PC-9 (cell line): ENCODE data around the gene DPYD.

Experiments
- EZH2 ChIP-seq: fragments of 200-600 bp; sonication (generic); IDR thresholded peaks from 2 replicates; pipeline ENCODE4 v1.8.0; 2017; ENCODE audit warnings: antibody characterized with exemption, low read depth
- TF ChIP-seq, protein P1 (sequence below): fragments of 200-600 bp; sonication (generic); conservative IDR thresholded peaks from 2 replicates; pipeline ENCODE4 v1.6.1; 2017; ENCODE audit warnings: mixed run types, antibody characterized with exemption, mild to moderate bottlenecking, moderate library complexity

DNA sequence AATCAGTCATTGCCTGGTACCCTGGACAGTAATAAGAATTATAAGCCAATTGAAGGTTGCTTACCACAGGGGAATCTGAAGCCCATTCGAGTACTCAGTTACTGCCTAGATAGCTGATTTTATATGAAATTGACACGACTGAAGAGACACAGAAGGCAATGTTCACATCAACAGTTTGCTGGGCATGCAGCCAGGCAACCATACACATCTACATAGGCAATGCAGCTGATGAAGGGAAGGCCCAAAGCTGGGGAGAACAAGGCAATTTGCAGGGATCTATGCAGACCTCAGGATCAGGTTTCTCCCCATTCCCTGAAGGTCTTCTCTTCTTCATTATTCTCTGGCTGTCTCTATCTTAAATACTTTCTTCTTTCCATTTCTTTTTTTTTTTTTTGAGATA lies 750.5 kb downstream of the DPYD start:
- TF ChIP-seq, protein P1, sequence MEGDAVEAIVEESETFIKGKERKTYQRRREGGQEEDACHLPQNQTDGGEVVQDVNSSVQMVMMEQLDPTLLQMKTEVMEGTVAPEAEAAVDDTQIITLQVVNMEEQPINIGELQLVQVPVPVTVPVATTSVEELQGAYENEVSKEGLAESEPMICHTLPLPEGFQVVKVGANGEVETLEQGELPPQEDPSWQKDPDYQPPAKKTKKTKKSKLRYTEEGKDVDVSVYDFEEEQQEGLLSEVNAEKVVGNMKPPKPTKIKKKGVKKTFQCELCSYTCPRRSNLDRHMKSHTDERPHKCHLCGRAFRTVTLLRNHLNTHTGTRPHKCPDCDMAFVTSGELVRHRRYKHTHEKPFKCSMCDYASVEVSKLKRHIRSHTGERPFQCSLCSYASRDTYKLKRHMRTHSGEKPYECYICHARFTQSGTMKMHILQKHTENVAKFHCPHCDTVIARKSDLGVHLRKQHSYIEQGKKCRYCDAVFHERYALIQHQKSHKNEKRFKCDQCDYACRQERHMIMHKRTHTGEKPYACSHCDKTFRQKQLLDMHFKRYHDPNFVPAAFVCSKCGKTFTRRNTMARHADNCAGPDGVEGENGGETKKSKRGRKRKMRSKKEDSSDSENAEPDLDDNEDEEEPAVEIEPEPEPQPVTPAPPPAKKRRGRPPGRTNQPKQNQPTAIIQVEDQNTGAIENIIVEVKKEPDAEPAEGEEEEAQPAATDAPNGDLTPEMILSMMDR: no peak
- TF ChIP-seq EZH2: no peak
